ENCODE measurements around the gene EVI5.

The EVI5 gene

DNA sequence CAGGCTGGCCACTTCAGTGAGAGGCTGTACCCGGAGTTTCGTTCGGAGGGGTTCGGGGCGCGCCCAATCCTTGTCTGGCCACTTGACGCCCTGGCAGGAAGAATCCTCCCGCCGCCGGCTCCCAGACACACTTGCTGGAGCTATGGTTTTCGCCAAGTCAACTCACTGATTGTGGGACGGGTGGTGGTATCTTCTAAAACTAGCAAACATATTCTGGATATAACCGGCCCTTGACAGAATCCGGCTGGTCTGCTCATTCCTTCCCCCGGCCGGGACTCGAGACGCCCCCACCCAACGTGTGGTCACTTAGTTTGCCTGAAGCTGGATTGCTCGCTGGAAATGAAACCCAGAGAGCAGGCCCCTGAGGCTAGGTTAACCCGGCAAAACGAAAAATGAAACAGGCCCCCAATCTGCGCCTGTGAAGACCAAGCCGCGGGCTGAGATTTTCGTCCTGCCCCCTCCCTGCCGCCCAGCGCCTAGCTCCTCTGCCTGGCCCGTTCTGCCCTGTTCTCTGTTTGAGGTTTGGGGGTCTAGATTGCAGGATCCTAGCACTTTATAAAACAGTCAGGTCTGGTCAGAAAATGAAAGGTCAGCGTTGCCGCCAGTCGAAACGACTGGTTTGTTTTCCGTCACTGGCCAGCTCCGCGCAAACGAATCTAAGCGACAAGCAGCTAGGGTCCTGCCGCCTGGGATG, 302.8 kb downstream of the EVI5 start:
- no peak for DNase-seq

DNA sequence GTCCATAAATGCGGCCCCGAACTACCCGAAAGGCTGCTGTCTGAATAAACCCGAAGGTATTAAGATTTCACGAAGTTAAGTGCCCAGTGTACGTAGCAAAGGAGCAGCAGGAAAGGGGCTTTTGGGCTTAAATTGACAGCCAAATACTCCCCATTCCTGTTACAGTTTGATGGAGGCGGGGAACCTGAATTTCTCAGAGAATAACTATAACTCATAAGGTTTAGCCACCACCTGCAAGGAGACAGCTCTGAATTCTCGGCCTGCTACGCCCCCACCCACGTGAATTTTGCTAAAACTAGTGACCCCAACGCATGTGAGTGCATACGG, 303.3 kb downstream of the EVI5 start:
- DNase-seq, result no peak

- DNase-seq, result no peak
These were observed 303.9 kb downstream of the EVI5 start for GRCh38 chr1:92480813-92481598.

- DNase-seq, result no peak
These were observed 304.6 kb downstream of the EVI5 start for GRCh38 chr1:92480200-92480812.

DNA sequence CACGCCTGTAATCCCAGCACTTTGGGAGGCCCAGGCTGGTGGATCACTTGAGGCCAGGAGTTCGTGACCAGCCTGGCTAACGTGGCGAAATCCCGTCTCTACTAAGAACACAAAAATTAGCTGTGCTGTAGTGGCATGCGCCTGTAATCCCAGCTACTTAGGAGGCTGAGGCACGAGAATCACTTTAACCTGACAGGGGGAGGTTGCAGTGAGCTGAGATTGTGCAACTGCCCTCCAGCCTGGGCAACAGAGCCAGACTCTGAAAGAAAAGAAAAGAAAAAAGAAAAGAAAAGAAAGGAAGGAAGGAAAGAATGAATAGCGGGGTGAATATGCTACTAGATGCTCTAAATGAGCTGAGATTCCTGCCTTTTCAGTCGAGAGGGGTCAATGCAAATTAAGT, 305.3 kb downstream of the EVI5 start:
- no peak for DNase-seq

- no peak for DNase-seq
These were observed 306.5 kb downstream of the EVI5 start for GRCh38 chr1:92478393-92478792.

DNA sequence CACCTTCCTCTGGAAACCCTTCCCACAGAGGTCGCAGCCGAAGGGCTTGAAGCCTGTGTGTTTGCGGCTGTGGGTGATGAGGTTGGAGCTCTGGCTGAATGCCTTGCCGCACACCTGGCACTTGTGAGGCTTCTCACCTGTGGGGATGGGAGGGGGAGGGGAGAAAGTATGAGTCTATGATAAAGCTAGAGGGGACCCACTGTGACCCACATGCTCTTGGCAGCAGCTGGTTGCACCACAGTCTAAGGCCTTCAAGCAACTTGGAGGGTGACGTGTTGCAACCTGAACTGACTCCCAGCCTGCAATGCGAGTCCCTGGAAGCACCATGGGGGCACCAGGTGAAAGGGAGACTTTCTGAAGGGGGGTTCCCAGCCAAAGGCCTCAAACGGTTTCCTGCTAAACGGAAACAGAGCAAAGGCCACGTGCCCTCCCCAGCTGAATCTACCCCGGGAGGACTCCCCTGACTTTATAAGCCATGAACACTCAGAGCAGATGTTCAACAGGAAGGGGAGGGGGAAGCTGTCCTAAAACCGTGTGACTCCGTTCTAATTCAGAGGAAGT, 308.8 kb downstream of the EVI5 start:
- DNase-seq, result peak; percentile 70

DNA sequence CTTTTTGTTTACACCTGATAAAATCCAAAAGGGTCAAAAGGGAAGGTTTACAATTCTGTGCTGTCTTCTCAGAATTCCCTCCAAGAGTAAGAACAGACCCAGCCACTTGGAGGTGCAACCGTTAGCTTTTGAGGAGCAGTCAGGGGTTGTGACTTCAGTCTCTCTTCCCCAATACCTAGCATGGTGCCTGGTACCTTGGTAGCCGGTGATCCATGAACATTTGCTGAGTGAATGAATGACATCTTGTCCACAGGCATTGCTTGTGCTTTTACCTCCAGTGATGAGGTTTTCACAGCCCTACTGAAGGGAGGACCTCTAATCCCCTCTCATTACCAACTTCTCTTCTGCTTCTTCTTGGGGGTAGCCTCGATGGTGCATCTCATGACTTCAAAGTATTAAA, 309.9 kb downstream of the EVI5 start:
- DNase-seq, result no peak

GRCh38 chr1:92473781-92474495, 311.0 kb downstream of the EVI5 start:
- no peak for DNase-seq

- DNase-seq, result no peak
These were observed 314.7 kb downstream of the EVI5 start for GRCh38 chr1:92470216-92470615.

- no peak for DNase-seq
These were observed 318.1 kb downstream of the EVI5 start for GRCh38 chr1:92466683-92467352.

- no peak for DNase-seq
These were observed 319.7 kb downstream of the EVI5 start for GRCh38 chr1:92465256-92465647.

DNA sequence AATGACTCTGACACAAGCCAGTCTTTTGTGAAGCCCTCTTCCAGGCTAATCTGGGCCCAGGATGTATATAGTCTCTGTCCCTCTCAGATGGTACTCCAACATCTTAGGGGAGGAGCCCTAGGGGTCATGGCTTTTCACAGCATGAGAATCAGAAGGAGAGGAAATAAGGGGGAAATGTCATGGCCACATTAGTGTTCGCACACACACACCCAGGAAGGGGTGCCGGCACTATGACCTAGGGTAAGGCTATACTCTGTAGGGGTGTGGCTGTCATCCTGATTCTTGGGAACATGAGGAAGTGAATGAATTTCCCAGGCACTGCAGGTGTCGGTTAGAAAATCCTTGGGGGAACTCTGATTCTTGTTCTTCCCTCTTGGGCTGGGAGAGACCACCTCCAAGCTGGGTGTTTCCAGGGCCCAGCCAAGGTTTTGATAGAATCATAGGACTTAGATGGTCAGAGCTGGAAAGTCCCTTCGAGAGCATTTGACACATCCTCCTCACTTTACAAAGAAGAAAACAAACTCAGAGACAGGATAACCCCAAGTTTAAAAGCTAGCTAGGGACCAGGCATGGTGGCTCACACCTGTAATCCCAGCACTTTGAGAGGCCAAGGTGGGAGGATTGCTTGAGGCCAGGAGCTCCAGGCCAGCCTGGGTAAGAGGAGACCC, 320.2 kb downstream of the EVI5 start:
- DNase-seq, result no peak

GRCh38 chr1:92461364-92462097, 323.4 kb downstream of the EVI5 start:
- no peak for DNase-seq

DNA sequence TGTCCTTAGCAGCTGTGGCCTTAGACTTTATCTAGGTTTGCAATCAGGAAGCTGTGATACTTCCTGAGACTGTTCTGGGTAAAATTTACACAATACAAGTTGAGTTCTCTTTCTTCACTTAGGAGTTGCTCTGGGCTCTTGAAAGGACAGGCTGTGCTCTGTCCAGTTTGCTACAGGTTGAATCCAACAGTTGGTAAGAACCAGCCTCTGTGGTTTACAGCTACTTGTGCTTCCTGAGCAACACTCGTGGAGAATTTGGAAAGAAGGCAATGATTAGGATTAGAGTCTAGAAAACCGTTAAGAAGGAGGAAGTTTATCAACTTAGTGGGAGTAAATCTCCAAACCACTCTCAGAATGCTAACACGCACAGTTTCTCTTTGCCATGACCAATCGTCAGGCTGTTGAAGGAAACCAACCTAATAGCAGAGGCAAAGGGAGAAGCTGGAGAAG, 325.0 kb downstream of the EVI5 start:
- no peak for DNase-seq

Data from CD4-positive, alpha-beta T cell treated with Interferon gamma for 1 hour (primary cell).